Ramos (cell line): ENCODE data around the gene RNF128.

Experiments
- in situ Hi-C: fragments of 300-500 bp; cut with MboI; formaldehyde crosslinking; loops from one replicate; pipeline ENCODE4 v1.14.3; 2022; ENCODE audit warnings: low sequenced_read_pairs; ENCODE audit not compliant: unreplicated experiment

RNF128 gene

DNA sequence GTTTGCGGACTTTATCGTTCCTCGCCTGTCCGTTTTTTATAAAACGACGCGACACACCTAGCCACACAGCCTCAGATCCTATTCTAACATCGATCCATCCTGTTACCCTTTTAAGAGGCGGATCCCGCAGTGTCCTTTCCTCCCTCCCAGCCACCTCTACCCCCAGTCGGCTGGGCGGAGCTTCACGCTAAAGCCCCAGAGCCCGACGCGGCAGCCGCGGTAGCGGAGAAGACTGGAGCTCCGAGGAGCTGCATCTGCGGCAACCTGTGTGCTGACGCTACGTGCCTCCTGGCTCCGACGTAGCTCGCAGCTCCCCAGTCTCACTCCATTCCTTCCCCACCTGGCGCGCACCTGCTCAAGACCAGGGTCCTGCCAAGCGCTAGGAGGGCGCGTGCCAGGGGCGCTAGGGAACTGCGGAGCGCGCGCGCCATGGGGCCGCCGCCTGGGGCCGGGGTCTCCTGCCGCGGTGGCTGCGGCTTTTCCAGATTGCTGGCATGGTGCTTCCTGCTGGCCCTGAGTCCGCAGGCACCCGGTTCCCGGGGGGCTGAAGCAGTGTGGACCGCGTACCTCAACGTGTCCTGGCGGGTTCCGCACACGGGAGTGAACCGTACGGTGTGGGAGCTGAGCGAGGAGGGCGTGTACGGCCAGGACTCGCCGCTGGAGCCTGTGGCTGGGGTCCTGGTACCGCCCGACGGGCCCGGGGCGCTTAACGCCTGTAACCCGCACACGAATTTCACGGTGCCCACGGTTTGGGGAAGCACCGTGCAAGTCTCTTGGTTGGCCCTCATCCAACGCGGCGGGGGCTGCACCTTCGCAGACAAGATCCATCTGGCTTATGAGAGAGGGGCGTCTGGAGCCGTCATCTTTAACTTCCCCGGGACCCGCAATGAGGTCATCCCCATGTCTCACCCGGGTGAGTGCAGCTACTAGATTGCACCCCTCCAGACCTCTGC is at the start of gene RNF128:
Gene RNF128 (plus strand): TSS at position 217 of the 953 bp plus-strand sequence. CDS start 213 bp downstream, at position 430.
- in situ Hi-C loops, result no loop called here

DNA sequence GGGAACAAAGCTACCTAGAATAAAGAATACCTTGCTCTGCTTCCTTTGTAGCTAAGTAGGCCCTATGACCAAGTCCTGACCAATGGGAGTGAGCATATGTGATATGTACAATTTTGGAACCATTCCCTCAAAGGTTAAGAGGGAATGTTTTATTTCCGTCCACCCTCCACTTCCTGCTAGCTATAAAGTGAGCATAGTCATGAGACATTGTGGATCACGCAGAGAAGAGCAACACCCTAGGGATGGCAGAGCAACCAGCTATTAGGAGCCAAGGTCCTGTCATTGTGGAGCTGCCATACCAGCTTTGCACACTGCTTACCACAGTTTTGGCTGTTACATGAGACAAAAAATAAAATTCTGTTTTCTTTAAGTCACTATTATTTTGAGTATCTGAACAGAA is 45.8 kb upstream of the RNF128 start:
- in situ Hi-C loops, result no loop called here

DNA sequence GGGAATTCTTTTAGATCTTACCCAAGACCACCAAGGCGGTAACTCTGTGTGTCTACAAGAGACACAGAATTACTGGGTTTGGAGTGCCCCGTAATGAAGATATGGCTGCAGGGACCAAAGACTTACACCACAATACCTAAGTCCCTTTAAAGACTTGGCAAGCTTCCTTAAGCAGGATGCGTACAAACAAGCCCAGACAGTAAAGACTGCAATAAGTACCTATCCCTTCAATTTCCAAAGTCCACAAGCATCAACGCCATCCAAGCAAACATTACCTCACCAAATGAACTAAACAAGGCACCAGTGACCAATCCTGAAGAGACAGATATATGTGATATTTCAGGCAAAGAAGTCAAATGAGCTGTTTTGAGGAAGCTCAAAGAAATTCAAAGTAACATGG is 42.3 kb upstream of the RNF128 start:
- in situ Hi-C loops, result no loop called here

DNA sequence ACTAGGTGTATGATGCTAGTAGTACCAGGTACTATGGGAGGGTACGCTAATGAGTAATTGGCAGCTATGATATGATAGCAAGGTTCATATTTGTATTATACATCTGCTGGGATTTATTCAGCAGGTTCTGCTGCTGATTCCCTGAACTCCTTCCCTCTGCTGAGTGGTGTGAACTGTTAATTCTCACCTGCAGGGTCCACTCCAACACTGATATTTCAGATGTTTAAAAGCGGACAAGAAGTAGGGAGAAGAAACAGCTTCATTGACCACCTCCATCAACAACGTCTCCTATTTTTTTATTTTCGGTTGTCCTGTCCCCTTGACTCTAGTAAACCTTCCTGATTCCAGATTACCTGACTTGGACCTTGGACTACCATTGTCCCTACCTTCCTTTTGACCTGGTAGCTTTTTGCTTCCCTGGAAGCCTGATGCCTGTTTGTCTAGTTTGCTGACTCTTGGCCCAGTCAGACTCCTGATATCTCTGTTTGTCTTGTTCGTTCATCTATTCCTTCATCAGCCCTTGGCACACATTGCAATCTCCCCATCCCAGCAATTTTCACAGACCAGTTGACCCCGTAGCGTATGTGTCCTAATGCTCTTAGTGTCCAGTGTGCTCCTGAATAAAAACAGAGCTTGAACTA is 34.0 kb upstream of the RNF128 start:
- in situ Hi-C loops, result no loop called here

- in situ Hi-C loops, result no loop called here
These were observed 30.0 kb upstream of the RNF128 start for GRCh38 chrX:106696502-106696901.

GRCh38 chrX:106698693-106699092 is 27.8 kb upstream of the RNF128 start:
- in situ Hi-C loops, result no loop called here

- in situ Hi-C loops, result no loop called here
These were observed 23.9 kb upstream of the RNF128 start for GRCh38 chrX:106702636-106703035.

GRCh38 chrX:106706466-106706865 is 20.0 kb upstream of the RNF128 start:
- in situ Hi-C loops, result no loop called here

GRCh38 chrX:106707771-106708454 is 18.6 kb upstream of the RNF128 start:
- in situ Hi-C loops, result no loop called here

DNA sequence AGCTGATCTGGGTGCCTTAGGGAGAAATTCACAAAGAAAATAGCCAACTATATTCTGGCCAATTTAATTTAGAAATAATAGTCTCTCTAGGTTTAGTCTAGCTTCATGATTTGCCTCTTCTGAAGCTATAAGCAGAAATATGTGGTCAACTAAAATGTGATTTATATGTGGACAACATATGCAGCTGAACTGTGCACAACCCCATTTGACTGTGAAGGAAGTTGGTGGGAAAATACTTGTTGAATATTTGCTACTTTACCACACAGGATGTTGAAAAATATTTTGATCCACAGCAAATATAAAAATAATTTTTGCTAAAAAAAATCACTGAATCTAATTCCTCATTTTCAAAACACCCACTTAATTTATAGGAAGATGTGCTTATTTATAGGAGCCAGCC is 15.7 kb upstream of the RNF128 start:
- in situ Hi-C loops, result no loop called here

GRCh38 chrX:106711375-106711774 is 15.1 kb upstream of the RNF128 start:
- in situ Hi-C loops, result no loop called here

- in situ Hi-C loops, result no loop called here
These were observed 10.5 kb upstream of the RNF128 start for GRCh38 chrX:106716004-106716403.

DNA sequence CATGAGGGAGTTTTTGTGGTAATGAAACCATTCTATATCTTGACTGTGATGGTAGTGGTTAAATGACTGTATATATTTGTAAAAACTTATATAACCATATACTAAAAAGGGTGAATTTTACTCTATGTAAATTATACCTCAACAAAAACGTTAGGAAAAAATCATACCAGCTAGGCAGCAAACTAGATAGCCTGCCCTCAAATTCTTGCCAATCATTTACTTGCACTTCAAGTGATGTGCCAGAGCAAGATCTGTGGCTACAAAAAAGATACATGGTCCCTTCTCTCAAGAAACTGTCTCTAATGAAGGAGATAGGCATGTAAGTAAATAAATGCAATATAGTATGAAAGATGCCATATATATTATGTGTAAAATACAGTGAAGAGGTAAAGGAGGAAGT is 10.0 kb upstream of the RNF128 start:
- in situ Hi-C loops, result no loop called here

- in situ Hi-C loops, result no loop called here
These were observed 7.8 kb upstream of the RNF128 start for GRCh38 chrX:106718709-106719108.

GRCh38 chrX:106725931-106726330 is 570 bp upstream of the RNF128 start:
- in situ Hi-C loops, result no loop called here

GRCh38 chrX:106728337-106728736 is 1.8 kb downstream of the RNF128 start:
- in situ Hi-C loops, result no loop called here

DNA sequence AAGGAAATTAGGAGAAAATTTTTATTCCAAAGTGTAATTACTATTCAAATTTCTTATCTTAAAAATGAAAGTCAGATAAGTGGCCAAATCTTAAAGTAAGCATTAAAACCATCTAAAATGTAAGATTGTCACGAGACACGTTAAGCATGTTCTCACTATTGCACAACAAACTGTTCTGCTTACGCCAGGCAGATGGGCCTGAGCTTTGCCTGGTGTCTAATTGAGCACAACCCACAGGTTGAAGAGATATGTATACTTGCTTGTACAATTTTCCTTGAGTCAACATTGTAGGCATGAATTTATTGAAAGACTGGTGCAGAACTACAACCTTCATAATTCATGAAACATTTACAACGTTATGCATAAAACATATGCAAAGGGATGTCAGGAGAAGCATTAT is 3.9 kb downstream of the RNF128 start:
- in situ Hi-C loops, result no loop called here

GRCh38 chrX:106731590-106731989 is 5.1 kb downstream of the RNF128 start:
- in situ Hi-C loops, result no loop called here

- in situ Hi-C loops, result no loop called here
These were observed 8.3 kb downstream of the RNF128 start for GRCh38 chrX:106734827-106735226.

DNA sequence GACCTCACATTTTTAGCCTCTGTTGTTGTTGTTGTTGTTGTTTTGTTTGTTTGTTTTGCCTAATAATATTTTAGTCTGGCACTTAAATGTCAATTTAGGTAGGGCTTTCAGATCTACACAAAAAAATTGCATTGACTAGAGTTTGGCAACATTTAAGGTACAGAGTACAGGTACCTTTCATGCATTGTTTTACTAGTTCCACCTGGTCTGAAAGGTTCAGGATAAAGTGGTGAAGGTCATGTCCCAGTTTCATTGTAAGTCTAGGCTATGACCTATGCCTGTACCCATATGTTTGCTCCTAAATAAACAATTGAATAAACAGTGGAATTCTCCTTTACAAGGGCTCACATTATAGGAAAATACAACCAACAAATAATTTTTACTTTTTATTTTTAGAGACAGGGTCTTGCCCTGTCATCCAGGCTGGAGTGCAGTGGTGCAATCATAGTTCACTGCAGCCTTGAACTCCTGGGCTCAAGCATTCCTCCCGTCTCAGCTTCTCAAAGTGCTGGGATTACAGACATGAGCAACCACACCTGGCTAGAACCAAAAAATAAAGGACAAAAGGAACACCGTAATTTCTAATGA is 13.8 kb downstream of the RNF128 start:
- in situ Hi-C loops, result no loop called here

GRCh38 chrX:106742193-106742592 is 15.7 kb downstream of the RNF128 start:
- in situ Hi-C loops, result no loop called here
